GM12878 (cell line): Measurements from ENCODE around the gene FLNC. TPM values are rescaled to one million over a fixed set of nuclear protein-coding genes. Genes with fewer than 3 reads are reported as not detected.
A peak's percentile ranks its signal among the peaks of the same experiment; 100 is the strongest.

Source experiments
- ATAC-seq: fragments of 200-7000 bp; cut with Tn5 transposase; 3 replicates; pipeline ENCODE4 v1.9.1; 2020; ENCODE audit warnings: mild to moderate bottlenecking, moderate library complexity
- BruUV-seq: library from RNA; stranded (reverse); fragments of 400-500 nt; replicated peaks from 2 replicates; lab custom pipeline; 2021; lab: Mats Ljungman, UMichigan
- CTCF ChIA-PET: fragments of 300-600 bp; sonication (Branson Sonifier 250); formaldehyde crosslinking; extraction: SDS; loops from one replicate; lab custom pipeline; 2021; ENCODE audit warnings: inconsistent platforms; lab: Yijun Ruan, JAX
- POLR2A ChIA-PET: fragments of 350-600 bp; formaldehyde crosslinking; extraction: SDS; loops from one replicate; lab custom pipeline; 2021; ENCODE audit warnings: inconsistent platforms; lab: Charles Lee
- RAD21 ChIA-PET: fragments of 300-600 bp; sonication (Branson Sonifier 250); formaldehyde crosslinking; loops from one replicate; lab custom pipeline; 2023; ENCODE audit warnings: antibody characterized with exemption; ENCODE audit not compliant: unreplicated experiment; lab: Charles Lee
- SMC1A ChIA-PET: fragments of 300-600 bp; sonication (Branson Sonifier 250); formaldehyde crosslinking; loops from one replicate; lab custom pipeline; 2023; ENCODE audit not compliant: unreplicated experiment, uncharacterized antibody; lab: Charles Lee
- DNase-seq: peaks from one replicate; pipeline ENCODE4 v3.0.0-alpha.2; 2011; ENCODE audit warnings: low read depth, low spot score
- FAIRE-seq: peaks from 3 replicates; lab custom pipeline; 2011; peaks lifted over from hg19 to GRCh38; lab: Jason Lieb, UNC
- H2AFZ ChIP-seq: 2 replicates; pipeline ENCODE4 v1.6.0; 2011; ENCODE audit warnings: low read depth, low read length, control low read depth; ENCODE audit not compliant: control insufficient read depth
- H3K27ac ChIP-seq: 2 replicates; pipeline ENCODE4 v1.5.1; 2011; ENCODE audit warnings: control low read depth; ENCODE audit not compliant: control insufficient read depth, insufficient read depth
- H3K27me3 ChIP-seq, 2 experiments: replicated peaks in 1 of 2; 2 replicates each; pipeline versions ENCODE4 v1.6.0 to v1.6.1; 2011; ENCODE audit warnings: low read length in 1 of 2; ENCODE audit not compliant: control insufficient read depth in 2 of 2, insufficient read depth in 2 of 2
- H3K36me3 ChIP-seq, 2 experiments: 2 replicates each; pipeline ENCODE4 v1.5.1; 2011; ENCODE audit warnings: low read length in 1 of 2; ENCODE audit not compliant: control insufficient read depth in 2 of 2, insufficient read depth in 2 of 2
- H3K4me1 ChIP-seq: 2 replicates; pipeline ENCODE4 v1.6.1; 2011; ENCODE audit warnings: mild to moderate bottlenecking, low read length, moderate library complexity, mixed read lengths; ENCODE audit not compliant: control insufficient read depth, insufficient read depth
- H3K4me2 ChIP-seq: 2 replicates; pipeline ENCODE4 v1.6.0; 2011; ENCODE audit warnings: control low read depth; ENCODE audit not compliant: control insufficient read depth, insufficient read depth
- H3K4me3 ChIP-seq: fragments of 200-600 bp; sonication (generic); 2 replicates; pipeline ENCODE4 v1.5.1; 2016
- H3K79me2 ChIP-seq: 2 replicates; pipeline ENCODE4 v1.6.0; 2011; ENCODE audit warnings: low read length; ENCODE audit not compliant: control insufficient read depth, insufficient read depth
- H3K9ac ChIP-seq: 2 replicates; pipeline ENCODE4 v1.8.0; 2011; ENCODE audit warnings: low read length, control low read depth, mixed read lengths; ENCODE audit not compliant: control insufficient read depth, insufficient read depth
- H3K9me3 ChIP-seq: replicated peaks from 3 replicates; pipeline ENCODE4 v1.5.1; 2011; ENCODE audit warnings: mild to moderate bottlenecking, low read length; ENCODE audit not compliant: control insufficient read depth, insufficient read depth
- H4K20me1 ChIP-seq: 2 replicates; pipeline ENCODE4 v1.6.0; 2011; ENCODE audit not compliant: control insufficient read depth, insufficient read depth
- CTCF ChIP-seq, 3 experiments: IDR thresholded peaks in 2 of 3; conservative IDR thresholded peaks in 1 of 3; 2 replicates each; pipeline ENCODE4 v1.5.1; 2011; ENCODE audit warnings: low read depth in 3 of 3, low read length in 3 of 3, mild to moderate bottlenecking in 3 of 3, control low read depth in 2 of 3, moderate library complexity in 2 of 3, inconsistent platforms in 1 of 3, mixed read lengths in 1 of 3; ENCODE audit not compliant: control insufficient read depth in 2 of 3, insufficient read depth in 1 of 3; ENCODE audit errors: extremely low read depth in 1 of 3
- ETV6 ChIP-seq, 2 experiments: fragments of 450-650 bp in 1 of 2; IDR thresholded peaks in 1 of 2; conservative IDR thresholded peaks in 1 of 2; 2 replicates each; pipeline ENCODE4 v1.6.1; 2014; ENCODE audit warnings: antibody characterized with exemption in 1 of 2, borderline replicate concordance in 1 of 2, low read depth in 1 of 2, mild to moderate bottlenecking in 1 of 2, moderate library complexity in 1 of 2
- IKZF2 ChIP-seq, 2 experiments: fragments of 450-650 bp; IDR thresholded peaks; 2 replicates each; pipeline ENCODE4 v1.6.1; 2017; ENCODE audit warnings: mild to moderate bottlenecking in 2 of 2, moderate library complexity in 2 of 2
- NFYB ChIP-seq: IDR thresholded peaks from 2 replicates; pipeline ENCODE4 v1.6.1; 2011; ENCODE audit warnings: low read depth, mild to moderate bottlenecking, low read length, improper control_type of control experiment, moderate library complexity; ENCODE audit not compliant: insufficient read depth
- RUNX3 ChIP-seq: IDR thresholded peaks from 2 replicates; pipeline ENCODE4 v1.6.1; 2012; ENCODE audit warnings: low read length, inconsistent platforms
- SMC3 ChIP-seq: IDR thresholded peaks from 2 replicates; pipeline ENCODE4 v1.6.1; 2011; ENCODE audit warnings: low read length, improper control_type of control experiment, borderline replicate concordance
- SREBF2 ChIP-seq: IDR thresholded peaks from 2 replicates; pipeline ENCODE4 v1.6.1; 2012; ENCODE audit warnings: mild to moderate bottlenecking, low read length
- WGBS: methylation state at CpG from one replicate; pipeline ENCODE4 v1.1.6; 2016; ENCODE audit warnings: low lambda C conversion rate; ENCODE audit not compliant: insufficient replicate concordance, insufficient coverage; ENCODE audit errors: missing lambda C conversion rate; 5-methylcytosine and 5-hydroxymethylcytosine counted together
- in situ Hi-C: fragments of 300-500 bp; cut with MboI; formaldehyde crosslinking; loops from 9 replicates; pipeline ENCODE4 v1.14.3; 2018; ENCODE audit warnings: mixed read lengths
- intact Hi-C: fragments of 100-400 bp; cut with micrococcal nuclease; formaldehyde crosslinking; loops from one replicate; pipeline ENCODE4 v1.14.2; 2022; ENCODE audit not compliant: unreplicated experiment
- polyA plus RNA-seq, 11 experiments: library from polyadenylated mRNA; depleted of rRNA in 4 of 11; unstranded in 6 of 11; stranded (reverse) in 5 of 11; fragments of >200 nt; fragmentation: Nextera tagmentation in 4 of 11; fragmentation: Illumina TruSeq in 1 of 11; extraction: Ambion mirVana in 4 of 11; extraction: Trizol in 1 of 11; gene quantifications; 1 replicate in 1 of 11; 2 replicates in 10 of 11; pipeline versions ENCODE4 v1.2.1 to v1.2.3, GENCODE V29; 2011 to 2016; ENCODE audit warnings: inconsistent platforms in 2 of 11, missing spikeins in 2 of 11, low read depth in 1 of 11
- total RNA-seq, 4 experiments: library from RNA; depleted of rRNA in 3 of 4; stranded (reverse); fragments of >200 nt in 3 of 4; fragmentation: Illumina TruSeq in 1 of 4; extraction: Trizol in 1 of 4; gene quantifications; 2 replicates each; pipeline versions ENCODE4 v1.2.1 to v1.2.3, GENCODE V29; 2013 to 2021
- TF ChIP-seq, protein P1 (sequence below): IDR thresholded peaks from 2 replicates; pipeline ENCODE4 v1.6.1; 2011; ENCODE audit warnings: low read depth, low read length, improper control_type of control experiment, borderline replicate concordance
- TF ChIP-seq, protein P2 (sequence below): fragments of 450-650 bp; formaldehyde crosslinking; IDR thresholded peaks from 2 replicates; pipeline ENCODE4 v1.4.0; 2022; ENCODE audit warnings: mild to moderate bottlenecking, moderate library complexity

The FLNC gene
- total and polyA plus RNA-seq, 10 of the 15 experiments (the other 5 are each of a cell fraction or from before 2014, with no cell fraction given) = 0.01 to 0.21 (median 0.06) TPM; not detected in 3

DNA sequence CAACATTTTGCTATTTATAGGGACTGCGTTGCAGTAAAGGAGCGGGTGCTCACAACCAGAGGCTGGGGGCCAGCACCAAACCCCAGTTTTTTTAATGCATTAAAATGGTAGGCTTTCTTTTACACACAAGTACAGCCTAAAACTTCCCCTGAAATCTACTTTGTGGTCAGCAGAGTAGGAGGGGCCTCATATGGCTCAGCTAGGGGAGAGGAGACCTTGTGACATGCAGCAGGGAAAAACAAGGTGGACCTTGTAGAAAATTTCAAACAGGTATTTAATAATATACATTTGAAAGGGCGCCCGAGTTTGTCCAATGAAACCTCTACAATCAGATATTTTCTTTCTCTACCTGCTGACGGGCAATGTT, 37.0 kb upstream of the FLNC start:
- SMC1A ChIA-PET = no interaction called here
- CTCF ChIA-PET = interaction anchor here (0.6 kb wide), 1 partner anchor 82 kb away, joined by 4 read pairs; no protein-coding TSS in a partner anchor
- BruUV-seq = no TSS peak
- POLR2A ChIA-PET = interaction anchor here (0.6 kb wide), 1 partner anchor 165 kb away, joined by 4 read pairs; no protein-coding TSS in a partner anchor
- Histone ChIP-seq H3K36me3 (no peaks in the 10 kb centered on the region), H3K27me3 (peaks cover 2% of the 10 kb centered on the region in 2 experiments; a peak in 2 of 4 replicates), H3K4me1 (peaks cover 3% of the 10 kb centered on the region; the same call in 1 of the 2 replicates), H3K4me2 (no peak overlapping the region), H3K9me3 (no peaks in the 10 kb centered on the region), H3K27ac (no peak overlapping the region), H3K9ac (no peak overlapping the region), H2AFZ (no peak overlapping the region), H3K79me2 (no peaks in the 10 kb centered on the region), H3K4me3 (no peak overlapping the region), H4K20me1 (no peaks in the 10 kb centered on the region)
- TF ChIP-seq RUNX3 (0 out of 2 replicates have a peak, but pooled peaks have one; percentile 15), NFYB (no peak), SREBF2 (no peak), IKZF2 (IDR thresholded peaks at IDR 0.05) (no peak)
- RAD21 ChIA-PET = no interaction called here
- ATAC-seq = no peak
- no peak for DNase-seq
- intact Hi-C loops = loop anchor here (5.0 kb wide), 2 partner anchors 89 to 299 kb away; no protein-coding TSS in a partner anchor
- no peak for FAIRE-seq
- in situ Hi-C loops = no loop called here
- WGBS = 39% methylated on average over 5 of the region's 5 CpGs

GRCh38 chr7:128794020-128794419, 36.2 kb upstream of the FLNC start:
- ATAC-seq (peak; percentile 25; the same call in 1 of the 3 replicates), DNase-seq (no peak), FAIRE-seq (no peak)
- BruUV-seq = no TSS peak
- in situ Hi-C loops (no loop called here), intact Hi-C loops (loop anchor here (5.0 kb wide), 2 partner anchors 88 to 298 kb away; no protein-coding TSS in a partner anchor)
- no peaks in the 10 kb centered on the region for H3K36me3 ChIP-seq
- H3K9ac ChIP-seq = no peak overlapping the region
- H3K9me3 ChIP-seq = no peaks in the 10 kb centered on the region
- H3K27me3 ChIP-seq = peaks cover 0 to 2% of the 10 kb centered on the region in 2 experiments; a peak in 2 of 4 replicates
- CTCF ChIA-PET = interaction anchor here (0.9 to 2.1 kb wide), 2 partner anchors 26 to 89 kb away, joined by 3 to 13 read pairs; no protein-coding TSS in a partner anchor
- H3K79me2 ChIP-seq = no peaks in the 10 kb centered on the region
- WGBS = 3% methylated on average over 3 of the region's 3 CpGs
- POLR2A ChIA-PET = interaction anchor here (0.6 kb wide), 1 partner anchor 51 kb away, joined by 3 read pairs; no protein-coding TSS in a partner anchor
- RAD21 ChIA-PET = no interaction called here
- no peaks in the 10 kb centered on the region for H4K20me1 ChIP-seq
- no peak overlapping the region for H3K4me2 ChIP-seq
- H3K4me3 ChIP-seq = no peak overlapping the region
- SMC1A ChIA-PET = interaction anchor here (1.2 kb wide), 1 partner anchor 334 kb away, joined by 4 read pairs; no protein-coding TSS in a partner anchor
- H3K4me1 ChIP-seq = peaks cover 3% of the 10 kb centered on the region; the same call in 1 of the 2 replicates
- no peak overlapping the region for H3K27ac ChIP-seq
- H2AFZ ChIP-seq = no peak overlapping the region
- TF ChIP-seq, protein P1, sequence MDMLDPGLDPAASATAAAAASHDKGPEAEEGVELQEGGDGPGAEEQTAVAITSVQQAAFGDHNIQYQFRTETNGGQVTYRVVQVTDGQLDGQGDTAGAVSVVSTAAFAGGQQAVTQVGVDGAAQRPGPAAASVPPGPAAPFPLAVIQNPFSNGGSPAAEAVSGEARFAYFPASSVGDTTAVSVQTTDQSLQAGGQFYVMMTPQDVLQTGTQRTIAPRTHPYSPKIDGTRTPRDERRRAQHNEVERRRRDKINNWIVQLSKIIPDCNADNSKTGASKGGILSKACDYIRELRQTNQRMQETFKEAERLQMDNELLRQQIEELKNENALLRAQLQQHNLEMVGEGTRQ = no peak
- TF ChIP-seq ETV6 (conservative IDR thresholded peaks at IDR 0.05 in 1 of 2, IDR thresholded peaks at IDR 0.05 in 1 of 2; ENCODE audit: borderline replicate concordance in 1 of 2, low read depth in 1 of 2) = no peak
- TF ChIP-seq, protein P2, sequence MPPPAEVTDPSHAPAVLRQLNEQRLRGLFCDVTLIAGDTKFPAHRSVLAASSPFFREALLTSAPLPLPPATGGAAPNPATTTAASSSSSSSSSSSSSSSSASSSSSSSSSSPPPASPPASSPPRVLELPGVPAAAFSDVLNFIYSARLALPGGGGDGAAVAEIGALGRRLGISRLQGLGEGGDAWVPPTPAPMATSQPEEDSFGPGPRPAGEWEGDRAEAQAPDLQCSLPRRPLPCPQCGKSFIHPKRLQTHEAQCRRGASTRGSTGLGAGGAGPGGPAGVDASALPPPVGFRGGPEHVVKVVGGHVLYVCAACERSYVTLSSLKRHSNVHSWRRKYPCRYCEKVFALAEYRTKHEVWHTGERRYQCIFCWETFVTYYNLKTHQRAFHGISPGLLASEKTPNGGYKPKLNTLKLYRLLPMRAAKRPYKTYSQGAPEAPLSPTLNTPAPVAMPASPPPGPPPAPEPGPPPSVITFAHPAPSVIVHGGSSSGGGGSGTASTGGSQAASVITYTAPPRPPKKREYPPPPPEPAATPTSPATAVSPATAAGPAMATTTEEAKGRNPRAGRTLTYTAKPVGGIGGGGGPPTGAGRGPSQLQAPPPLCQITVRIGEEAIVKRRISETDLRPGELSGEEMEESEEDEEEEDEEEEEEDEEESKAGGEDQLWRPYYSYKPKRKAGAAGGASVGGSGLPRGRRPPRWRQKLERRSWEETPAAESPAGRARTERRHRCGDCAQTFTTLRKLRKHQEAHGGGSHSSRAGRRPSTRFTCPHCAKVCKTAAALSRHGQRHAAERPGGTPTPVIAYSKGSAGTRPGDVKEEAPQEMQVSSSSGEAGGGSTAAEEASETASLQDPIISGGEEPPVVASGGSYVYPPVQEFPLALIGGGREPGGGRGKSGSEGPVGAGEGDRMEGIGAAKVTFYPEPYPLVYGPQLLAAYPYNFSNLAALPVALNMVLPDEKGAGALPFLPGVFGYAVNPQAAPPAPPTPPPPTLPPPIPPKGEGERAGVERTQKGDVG (CRISPR knock-in tag) = no peak
- TF ChIP-seq SMC3 = peak; percentile 46; the same call in 1 of the 2 replicates
- TF ChIP-seq CTCF (IDR thresholded peaks at IDR 0.05 in 2 of 3, conservative IDR thresholded peaks at IDR 0.05 in 1 of 3; ENCODE audit: control insufficient read depth in 2 of 3, extremely low read depth in 1 of 3, insufficient read depth in 1 of 3, low read depth in 3 of 3, low read length in 3 of 3) = peak; percentile 40 to 51 (median 40); a peak in 5 of 6 replicates
